ENCODE data around the gene LST1. TPM values are rescaled to one million over a fixed set of nuclear protein-coding genes. Genes with fewer than 3 reads are reported as not detected.

Gene LST1
- total RNA-seq: 0.51 TPM in 1 of 2 replicates, not detected in the other

DNA sequence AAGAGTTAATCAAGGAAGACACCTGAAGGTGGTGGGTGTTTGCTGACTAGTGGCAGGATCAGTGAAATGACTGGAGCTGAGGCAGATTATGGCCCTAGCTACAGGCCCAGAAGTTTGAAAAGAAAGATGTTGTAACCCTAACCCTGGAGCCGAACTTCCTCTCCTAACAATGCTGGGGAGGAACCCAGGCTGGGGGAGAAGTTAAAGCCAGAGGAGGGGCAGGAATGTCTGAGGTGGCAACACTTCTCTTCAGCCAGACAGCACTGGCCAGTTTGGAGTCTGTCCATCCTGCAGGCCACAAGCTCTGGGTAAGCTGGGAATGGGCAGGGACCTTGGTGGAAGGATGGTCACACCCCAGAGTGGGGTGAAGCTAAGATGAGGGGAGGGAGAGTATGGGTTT lies at the start of gene LST1:
LST1 (plus strand) TSS at position 270 of the 400 bp plus-strand sequence. CDS start 1,023 bp downstream, outside the sequence.
- DNase-seq (ENCODE audit: low read depth in 2 of 2): no peak

DNA sequence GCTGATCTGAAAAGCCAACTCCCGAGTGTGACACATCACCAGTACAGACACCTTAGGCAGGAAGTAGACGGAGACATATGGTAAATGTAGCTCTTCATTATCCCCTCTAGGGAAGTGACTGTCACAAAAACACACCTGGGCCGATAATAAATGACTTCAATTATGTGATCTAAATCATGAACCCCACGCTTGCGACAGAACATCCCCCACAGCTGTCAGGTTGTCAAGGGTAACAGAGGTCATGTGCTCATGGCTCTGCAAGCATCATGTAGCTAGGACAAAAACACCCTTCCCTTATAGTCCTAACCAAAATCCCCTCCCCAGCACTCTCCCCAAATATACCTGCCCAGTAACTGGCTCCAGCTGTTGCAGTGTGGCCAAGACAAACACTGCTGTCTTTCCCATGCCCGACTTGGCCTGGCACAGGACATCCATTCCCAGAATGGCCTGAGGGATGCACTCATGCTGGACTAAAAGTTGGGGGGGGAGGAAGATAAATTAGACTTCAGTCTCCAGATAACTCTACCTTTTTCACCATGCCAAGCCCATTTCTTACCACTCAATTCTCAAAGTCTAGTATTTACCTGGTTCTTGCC lies 47.2 kb upstream of the LST1 start:
- no peak for DNase-seq (ENCODE audit: low read depth in 2 of 2)

DNA sequence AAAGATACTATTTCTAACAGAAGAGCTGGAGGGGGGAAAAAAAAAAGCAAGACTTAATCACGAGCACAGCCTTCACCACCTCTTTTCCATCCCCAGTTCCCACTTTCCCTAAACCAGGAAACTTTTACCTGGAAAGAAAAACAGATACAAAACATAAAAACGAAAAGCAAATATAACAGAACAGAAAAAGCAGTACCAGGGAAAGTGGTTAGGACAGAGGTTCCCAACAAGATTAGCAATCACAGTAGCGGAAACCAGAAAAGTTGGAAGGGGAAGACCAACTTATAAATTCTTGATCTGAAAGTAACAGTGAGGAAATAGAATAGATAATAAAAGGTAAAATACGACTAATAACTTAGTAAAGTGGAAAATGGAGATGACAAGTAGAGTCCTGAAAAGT lies 45.4 kb upstream of the LST1 start:
- no peak for DNase-seq (ENCODE audit: low read depth in 2 of 2)

DNA sequence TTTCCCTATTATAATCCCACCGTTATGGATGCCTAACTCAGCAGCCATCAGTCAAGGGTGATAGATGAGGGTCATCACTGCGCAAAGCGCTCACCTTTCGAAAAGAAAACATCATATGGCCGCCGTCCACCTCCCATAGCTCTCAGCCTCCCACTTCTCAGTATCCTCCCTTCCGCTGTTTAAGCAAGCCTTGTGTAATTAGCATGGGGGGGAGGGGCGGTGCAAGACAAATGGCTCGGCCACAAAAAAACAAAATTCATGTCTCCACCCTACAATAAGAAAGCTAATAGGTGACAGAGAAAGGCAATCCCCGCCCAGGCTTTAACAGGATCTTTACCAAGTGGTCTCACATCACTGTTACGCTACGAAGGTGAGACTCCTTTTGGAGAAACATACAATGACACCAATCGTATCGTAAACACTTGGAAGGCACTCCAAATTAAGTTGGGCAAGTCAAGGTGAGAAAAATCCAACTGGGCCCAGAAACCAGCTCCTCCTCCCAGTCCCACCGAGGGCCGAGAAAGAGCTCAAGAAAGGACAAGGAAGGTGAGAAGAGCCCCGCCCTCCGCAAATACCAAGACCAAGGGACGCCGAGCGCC lies 44.9 kb upstream of the LST1 start:
- DNase-seq (ENCODE audit: low read depth in 2 of 2): peak in 1 of 2 donors; percentile 54

- DNase-seq (ENCODE audit: low read depth in 2 of 2): peak; percentile 94 to 98
Observed at GRCh38 chr6:31541658-31542521, 44.2 kb upstream of the LST1 start, which contains the start of gene DDX39B. Gene DDX39B (minus strand): TSS chr6:31542003. CDS start chr6:31540532, 1,471 bp downstream.

DNA sequence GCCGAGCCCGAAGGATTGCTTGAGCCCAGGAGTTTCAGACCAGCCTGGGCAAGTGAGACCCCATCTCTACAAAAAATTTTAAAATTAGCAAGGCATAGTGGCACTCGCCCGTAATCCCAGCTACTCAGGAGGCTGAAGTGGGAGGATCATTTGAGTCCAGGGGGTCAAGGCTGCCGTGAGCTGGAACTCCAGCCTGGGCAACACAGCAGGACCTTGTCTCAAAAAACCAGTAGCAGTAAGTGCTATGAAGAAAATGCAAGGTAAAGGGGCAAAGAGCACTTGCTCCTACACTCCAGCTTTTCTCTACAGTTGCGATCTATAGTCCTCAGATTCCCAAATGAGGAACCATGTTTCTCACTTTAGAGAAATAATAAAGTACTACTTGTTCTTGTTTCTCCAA lies 42.4 kb upstream of the LST1 start:
- DNase-seq (ENCODE audit: low read depth in 2 of 2): no peak

DNA sequence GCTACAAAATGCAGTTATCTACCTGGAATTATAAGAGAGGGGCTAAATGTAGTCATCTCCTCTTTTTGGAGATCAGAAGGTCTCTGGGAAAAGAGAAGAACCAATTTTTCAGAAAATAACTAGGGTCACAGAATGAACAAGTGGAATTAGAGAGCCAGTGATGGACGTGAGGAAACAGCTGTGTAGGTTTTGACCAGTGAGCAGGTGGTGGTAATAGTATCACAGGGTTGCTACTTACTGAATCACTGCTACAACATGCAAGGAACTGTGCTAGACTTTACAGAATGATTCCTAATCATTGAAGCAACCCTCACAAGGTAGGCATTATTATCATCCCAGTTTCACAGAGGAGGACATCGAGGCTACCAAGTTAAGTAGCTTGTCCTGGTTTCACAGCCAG lies 41.4 kb upstream of the LST1 start:
- no peak for DNase-seq (ENCODE audit: low read depth in 2 of 2)

DNA sequence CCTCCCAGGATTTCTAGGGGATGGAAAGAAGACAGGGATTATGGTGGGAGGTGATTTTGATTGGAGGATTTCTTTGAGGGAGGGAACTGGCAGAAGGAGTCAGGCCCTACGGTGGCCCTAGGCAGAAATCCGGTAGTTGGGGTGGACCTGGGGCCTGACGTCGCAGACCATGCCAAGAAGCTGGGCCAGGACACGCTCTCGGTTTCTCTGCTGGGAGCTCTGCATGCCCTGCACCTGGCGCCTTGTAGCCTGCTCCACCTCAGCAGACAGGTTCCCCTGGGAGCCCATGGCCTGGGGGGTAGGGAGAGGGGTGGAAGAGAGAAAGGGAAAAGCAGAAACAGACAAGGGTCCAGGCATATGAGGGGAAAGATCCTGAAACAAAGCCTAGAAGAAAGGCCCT lies 40.8 kb upstream of the LST1 start:
- DNase-seq (ENCODE audit: low read depth in 2 of 2): no peak

- peak; percentile 76 to 89 for DNase-seq (ENCODE audit: low read depth in 2 of 2)
Observed at GRCh38 chr6:31546339-31546957, 39.6 kb upstream of the LST1 start, which contains the start of gene ATP6V1G2. Gene ATP6V1G2 (minus strand): TSS chr6:31546608. CDS start chr6:31546559, 49 bp downstream.

DNA sequence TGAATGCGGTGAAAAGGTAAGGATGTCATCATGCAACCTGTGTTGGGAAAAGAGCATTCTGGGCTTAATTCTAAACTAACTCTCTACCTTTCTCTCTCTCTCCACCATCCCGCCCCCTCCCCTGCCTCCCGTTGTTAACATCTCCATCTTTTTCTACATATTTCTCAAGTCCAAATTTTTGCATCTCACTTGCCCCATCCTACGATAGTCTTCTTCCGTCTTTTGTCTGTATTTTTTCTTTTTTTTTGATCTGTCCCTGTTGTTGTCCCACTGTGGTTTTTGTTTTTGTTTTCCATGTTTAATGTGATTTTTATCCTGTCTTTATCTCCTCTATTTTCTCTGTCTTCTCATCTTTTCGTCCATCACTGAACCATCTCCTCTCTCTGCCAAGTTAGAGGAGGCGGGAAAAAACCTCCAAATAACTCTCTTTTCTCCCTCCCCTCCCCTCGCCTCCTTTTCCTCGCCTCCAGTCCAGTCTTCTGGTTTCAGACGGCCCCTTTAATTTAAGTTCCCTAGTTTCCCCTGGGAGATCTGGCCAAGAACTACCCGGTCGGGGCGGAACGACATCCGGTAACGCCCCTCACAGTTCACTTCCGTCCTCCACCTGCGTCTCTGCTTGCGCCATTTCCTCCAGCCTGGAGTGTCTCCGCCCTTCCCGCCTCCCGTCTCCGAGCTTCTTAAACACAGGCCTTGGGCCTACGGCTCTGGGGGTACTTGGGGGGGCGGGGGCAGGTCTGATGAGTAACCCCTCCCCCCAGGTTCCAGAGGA lies 38.9 kb upstream of the LST1 start, which contains the start of gene NFKBIL1:
NFKBIL1 (plus strand) TSS at position 651 of the 769 bp plus-strand sequence; CDS start at position 738, 87 bp downstream.
- peak; percentile 60 to 95 for DNase-seq (ENCODE audit: low read depth in 2 of 2)

GRCh38 chr6:31547727-31548543 lies 38.1 kb upstream of the LST1 start:
- no peak for DNase-seq (ENCODE audit: low read depth in 2 of 2)

DNA sequence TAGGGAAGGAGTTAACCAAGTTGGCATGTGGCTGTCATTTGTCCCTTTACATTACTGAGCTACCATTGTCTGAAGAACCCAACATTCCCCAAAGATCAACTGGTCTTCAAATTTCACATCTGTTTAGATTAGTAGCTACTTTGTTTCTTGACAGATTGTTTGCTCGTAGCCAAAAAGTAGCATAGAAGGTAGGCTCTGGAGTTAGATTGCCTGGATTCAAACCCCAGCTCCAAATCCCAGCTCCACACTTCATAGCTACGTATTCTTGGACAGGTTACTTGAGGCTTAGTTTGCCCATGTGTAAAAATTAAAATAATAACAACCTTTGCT lies 37.6 kb upstream of the LST1 start:
- DNase-seq (ENCODE audit: low read depth in 2 of 2): no peak

DNA sequence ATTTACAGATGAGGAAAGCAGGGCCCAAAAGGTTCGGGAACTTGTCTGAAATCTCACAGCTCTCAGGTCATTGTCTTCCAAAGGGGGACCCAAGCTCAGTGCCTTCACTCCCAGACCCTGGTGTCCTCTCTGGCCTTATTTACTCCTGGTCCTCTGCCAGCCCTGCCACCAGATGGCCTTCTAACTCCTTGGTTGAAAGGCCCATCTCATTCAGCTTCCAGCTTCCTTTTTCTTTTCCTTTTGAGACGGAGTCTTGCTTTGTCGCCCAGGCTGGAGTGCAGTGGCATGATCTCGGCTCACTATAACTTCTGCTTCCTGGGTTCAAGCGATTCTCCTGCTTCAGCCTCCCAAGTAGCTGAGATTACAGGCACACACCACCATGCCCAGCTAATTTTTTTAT lies 34.7 kb upstream of the LST1 start:
- peak; percentile 40 to 86 for DNase-seq (ENCODE audit: low read depth in 2 of 2)

GRCh38 chr6:31556307-31556706 lies 29.8 kb upstream of the LST1 start:
- DNase-seq (ENCODE audit: low read depth in 2 of 2): no peak

GRCh38 chr6:31557443-31558317 lies 28.4 kb upstream of the LST1 start:
- DNase-seq (ENCODE audit: low read depth in 2 of 2): peak in 1 of 2 donors; percentile 46

GRCh38 chr6:31558318-31558625 lies 27.8 kb upstream of the LST1 start:
- DNase-seq (ENCODE audit: low read depth in 2 of 2): no peak

GRCh38 chr6:31558631-31559500 lies 27.2 kb upstream of the LST1 start:
- peak in 1 of 2 donors; percentile 61 for DNase-seq (ENCODE audit: low read depth in 2 of 2)

- no peak for DNase-seq (ENCODE audit: low read depth in 2 of 2)
Observed at GRCh38 chr6:31559606-31559957, 26.5 kb upstream of the LST1 start.
